OCI-LY1 (cell line): ENCODE measurements around the gene LRRC72.

Experiments
- H2AFZ ChIP-seq: fragments of 200-600 bp; sonication (generic), shearing (Covaris generic); 2 replicates; pipeline ENCODE4 v1.6.0; 2014; ENCODE audit warnings: antibody characterized with exemption, mild to moderate bottlenecking, low read length
- H3F3A ChIP-seq: fragments of 200-600 bp; sonication (generic), shearing (Covaris generic); 2 replicates; pipeline ENCODE4 v1.6.0; 2014; ENCODE audit warnings: mild to moderate bottlenecking, antibody characterized with exemption, low read length, moderate library complexity; ENCODE audit not compliant: insufficient read depth
- H3K27ac ChIP-seq: fragments of 200-600 bp; sonication (generic); 2 replicates; pipeline ENCODE4 v1.5.1; 2014; ENCODE audit warnings: low read length, mixed run types, mild to moderate bottlenecking, low read depth; ENCODE audit not compliant: poor library complexity, severe bottlenecking
- H3K27me3 ChIP-seq: fragments of 200-600 bp; sonication (generic); 2 replicates; pipeline ENCODE4 v1.6.0; 2014; ENCODE audit warnings: antibody characterized with exemption, mild to moderate bottlenecking, low read length, moderate library complexity; ENCODE audit not compliant: insufficient read depth
- H3K36me3 ChIP-seq: fragments of 200-600 bp; sonication (generic); 2 replicates; pipeline ENCODE4 v1.6.1; 2014; ENCODE audit warnings: mild to moderate bottlenecking, antibody characterized with exemption, low read length, moderate library complexity, mixed read lengths; ENCODE audit not compliant: insufficient read depth
- H3K4me1 ChIP-seq: fragments of 200-600 bp; sonication (generic); 2 replicates; pipeline ENCODE4 v1.5.1; 2014; ENCODE audit warnings: mild to moderate bottlenecking, low read length, moderate library complexity; ENCODE audit not compliant: insufficient read depth, severe bottlenecking
- H3K4me2 ChIP-seq: fragments of 200-600 bp; sonication (generic), shearing (Covaris generic); 2 replicates; pipeline ENCODE4 v1.6.1; 2014; ENCODE audit warnings: low read length
- H3K4me3 ChIP-seq: fragments of 200-600 bp; sonication (generic); 2 replicates; pipeline ENCODE4 v1.5.1; 2014; ENCODE audit warnings: low read length, low read depth, mild to moderate bottlenecking, mixed read lengths; ENCODE audit not compliant: poor library complexity, severe bottlenecking
- H3K79me2 ChIP-seq: fragments of 200-600 bp; shearing (Covaris generic); 2 replicates; pipeline ENCODE4 v1.6.1; 2016; ENCODE audit warnings: mixed run types, low read length, mixed read lengths; ENCODE audit not compliant: insufficient read depth
- H3K9ac ChIP-seq: fragments of 200-600 bp; sonication (generic), shearing (Covaris generic); 2 replicates; pipeline ENCODE4 v1.6.1; 2014; ENCODE audit warnings: mild to moderate bottlenecking, low read length, mixed read lengths
- H3K9me2 ChIP-seq: fragments of 200-600 bp; sonication (generic), shearing (Covaris generic); 2 replicates; pipeline ENCODE4 v1.6.1; 2014; ENCODE audit warnings: low read depth, mild to moderate bottlenecking, low read length, mixed read lengths
- H3K9me3 ChIP-seq: fragments of 200-600 bp; shearing (Covaris generic); 2 replicates; pipeline ENCODE4 v1.6.1; 2014; ENCODE audit warnings: low read length, mixed read lengths
- H4K20me1 ChIP-seq: fragments of 200-600 bp; sonication (generic), shearing (Covaris generic); 2 replicates; pipeline ENCODE4 v1.6.0; 2016; ENCODE audit warnings: mild to moderate bottlenecking, low read length; ENCODE audit not compliant: insufficient read depth
- CTCF ChIP-seq: fragments of 200-600 bp; sonication (generic), shearing (Covaris generic); IDR thresholded peaks from 2 replicates; pipeline ENCODE4 v1.5.1; 2017; ENCODE audit warnings: mild to moderate bottlenecking, antibody characterized with exemption, low read length, moderate library complexity, mixed read lengths
- EZH2 ChIP-seq: fragments of 200-600 bp; sonication (generic), shearing (Covaris generic); IDR thresholded peaks from 2 replicates; pipeline ENCODE4 v1.8.0; 2017; ENCODE audit warnings: borderline replicate concordance, mixed run types, mild to moderate bottlenecking, antibody characterized with exemption, low read length, moderate library complexity, mixed read lengths

Gene LRRC72

GRCh38 chr7:16509829-16510228, 16.8 kb upstream of the LRRC72 start:
- H3K9me2 ChIP-seq: no peaks in the 10 kb centered on the region
- no peaks in the 10 kb centered on the region for H3F3A ChIP-seq
- H4K20me1 ChIP-seq: no peaks in the 10 kb centered on the region
- H3K27ac ChIP-seq: no peak overlapping the region
- no peak overlapping the region for H2AFZ ChIP-seq
- TF ChIP-seq CTCF (no peak), EZH2 (no peak)
- no peak overlapping the region for H3K4me2 ChIP-seq
- no peak overlapping the region for H3K4me3 ChIP-seq
- no peak overlapping the region for H3K9ac ChIP-seq
- H3K79me2 ChIP-seq: no peaks in the 10 kb centered on the region
- no peaks in the 10 kb centered on the region for H3K9me3 ChIP-seq
- no peaks in the 10 kb centered on the region for H3K36me3 ChIP-seq
- H3K4me1 ChIP-seq: no peaks in the 10 kb centered on the region
- no peaks in the 10 kb centered on the region for H3K27me3 ChIP-seq

- Histone ChIP-seq H3K4me1 (no peaks in the 10 kb centered on the region), H3K27me3 (no peaks in the 10 kb centered on the region), H4K20me1 (no peaks in the 10 kb centered on the region), H3K9me3 (no peaks in the 10 kb centered on the region), H3K9me2 (no peaks in the 10 kb centered on the region), H3K27ac (no peak overlapping the region), H3K4me2 (no peak overlapping the region), H3K79me2 (no peaks in the 10 kb centered on the region), H3K4me3 (no peak overlapping the region), H3F3A (no peaks in the 10 kb centered on the region), H3K9ac (no peak overlapping the region), H3K36me3 (no peaks in the 10 kb centered on the region), H2AFZ (no peak overlapping the region)
- TF ChIP-seq CTCF: no peak
- no peak for TF ChIP-seq EZH2
Observed at GRCh38 chr7:16511314-16511713, 15.3 kb upstream of the LRRC72 start.

- H3K27me3 ChIP-seq: no peaks in the 10 kb centered on the region
Observed at GRCh38 chr7:16512097-16512496, 14.5 kb upstream of the LRRC72 start.

More at GRCh38 chr7:16512097-16512496, 14.5 kb upstream of the LRRC72 start:
- H2AFZ ChIP-seq: no peak overlapping the region
- H3K36me3 ChIP-seq: no peaks in the 10 kb centered on the region
- H3K27ac ChIP-seq: no peak overlapping the region
- no peaks in the 10 kb centered on the region for H3K9me3 ChIP-seq
- H3K9ac ChIP-seq: no peak overlapping the region
- no peak for TF ChIP-seq EZH2
- TF ChIP-seq CTCF: no peak
- no peaks in the 10 kb centered on the region for H3K79me2 ChIP-seq
- H3K4me1 ChIP-seq: no peaks in the 10 kb centered on the region
- no peaks in the 10 kb centered on the region for H4K20me1 ChIP-seq
- H3K9me2 ChIP-seq: no peaks in the 10 kb centered on the region
- H3F3A ChIP-seq: no peaks in the 10 kb centered on the region
- no peak overlapping the region for H3K4me2 ChIP-seq
- no peak overlapping the region for H3K4me3 ChIP-seq
